Right ventricle myocardium inferior (tissue), 1 donor: ENCODE data around the gene PLEKHA1. TPM values are rescaled to one million over a fixed set of nuclear protein-coding genes. Genes with fewer than 3 reads are reported as not detected.

Experiments
- ATAC-seq: fragments of 200-7000 bp; cut with Tn5 transposase; one replicate; pipeline ENCODE4 v1.9.1; 2020; ENCODE audit warnings: mild to moderate bottlenecking, moderate library complexity
- DNase-seq: peaks from one replicate; pipeline ENCODE4 v3.0.0; 2021; ENCODE audit errors: missing footprints
- intact Hi-C: fragments of 100-400 bp; cut with DNase I; formaldehyde crosslinking; loops from one replicate; pipeline ENCODE4 v1.11.0; 2022
- total RNA-seq: library from RNA; stranded (reverse); fragmentation: NEBNext Ultra II Directional; extraction: Animal tissue kit (Norgen Biotek cat#: 25700); gene quantifications from one replicate; pipeline ENCODE4 v1.2.1, GENCODE V29; 2021
- donor health status: DM: no; HTN: yes; CAD: no; lungs with severe emphysema.

PLEKHA1 gene
- total RNA-seq, 1 donor from 2014 or later: 68.0 TPM

DNA sequence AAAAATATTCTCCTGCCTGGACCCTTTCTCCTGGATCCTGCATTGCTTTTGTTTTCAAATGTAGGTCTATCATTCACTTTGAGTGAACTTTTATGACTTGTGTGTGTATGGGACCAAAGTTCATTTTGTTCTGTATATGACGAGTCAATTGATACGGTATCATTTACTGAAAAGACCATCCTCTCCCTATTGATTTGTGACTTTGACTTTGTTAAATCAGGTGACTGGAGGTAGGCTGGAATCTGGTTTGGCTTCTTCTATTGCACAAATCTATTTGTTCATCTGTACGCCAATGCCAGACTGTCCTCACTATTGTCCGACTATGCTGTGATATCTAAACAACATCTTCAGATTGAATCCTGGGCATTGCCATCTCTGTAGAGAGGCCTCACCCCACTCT is 74.6 kb downstream of the PLEKHA1 start:
- intact Hi-C loops: no loop called here
- DNase-seq: no peak

DNA sequence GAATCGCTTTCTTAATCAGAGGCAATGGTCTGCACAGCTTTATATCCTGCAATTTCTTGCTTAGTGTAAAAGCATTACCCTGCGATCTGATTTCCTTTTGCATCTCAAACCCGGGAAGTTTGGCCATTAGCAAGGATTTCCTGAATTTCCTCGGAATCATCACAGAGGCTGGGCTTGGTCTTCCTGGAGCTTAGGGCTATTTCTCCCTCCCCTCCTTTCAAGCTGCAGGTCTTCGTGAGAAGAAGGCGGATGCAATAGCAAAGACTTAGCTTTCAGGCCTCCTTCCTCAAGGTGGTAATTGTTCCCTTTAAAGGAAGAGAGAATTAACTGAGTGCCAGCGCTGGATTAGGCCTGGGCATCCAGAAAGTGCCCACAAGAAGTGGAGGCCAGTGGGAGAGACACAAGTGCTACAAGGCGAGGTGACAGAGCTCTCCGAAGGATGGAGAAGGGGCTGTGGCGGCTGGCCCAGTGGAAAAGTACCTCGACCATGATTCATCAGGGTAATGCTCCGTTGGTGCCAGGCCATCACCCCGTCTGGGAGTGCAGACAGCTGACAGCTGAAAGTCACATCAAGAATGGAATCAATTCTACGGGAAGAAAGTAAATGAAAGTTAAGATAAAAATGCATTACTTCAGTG is 76.0 kb downstream of the PLEKHA1 start:
- DNase-seq: no peak
- intact Hi-C loops: no loop called here
- ATAC-seq: no peak

More for the DNA sequence above, 74.6 kb downstream of the PLEKHA1 start:
- ATAC-seq: no peak

GRCh38 chr10:122454071-122454470 is 79.6 kb downstream of the PLEKHA1 start:
- no peak for ATAC-seq
- intact Hi-C loops: no loop called here
- no peak for DNase-seq

DNA sequence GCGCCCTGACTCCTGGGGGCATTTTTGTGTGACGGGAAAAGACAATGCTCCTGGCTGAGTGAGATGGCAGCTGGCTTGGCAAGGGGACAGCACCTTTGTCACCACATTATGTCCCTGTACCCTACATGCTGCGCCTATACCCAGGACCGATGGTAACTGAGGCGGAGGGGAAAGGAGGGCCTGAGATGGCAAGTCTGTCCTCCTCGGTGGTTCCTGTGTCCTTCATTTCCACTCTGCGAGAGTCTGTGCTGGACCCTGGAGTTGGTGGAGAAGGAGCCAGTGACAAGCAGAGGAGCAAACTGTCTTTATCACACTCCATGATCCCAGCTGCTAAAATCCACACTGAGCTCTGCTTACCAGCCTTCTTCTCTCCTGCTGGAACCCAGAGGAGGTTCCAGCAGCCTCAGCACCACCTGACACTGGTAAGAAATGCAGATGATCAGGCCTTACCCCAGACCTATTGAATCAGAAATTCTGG is 80.1 kb downstream of the PLEKHA1 start, which contains the start of gene ARMS2:
ARMS2 (plus strand) TSS at position 51 of the 478 bp plus-strand sequence; CDS start at position 126, 75 bp downstream.
- ATAC-seq (no peak), DNase-seq (no peak)
- intact Hi-C loops: no loop called here

- no peak for DNase-seq
- ATAC-seq: no peak
- intact Hi-C loops: no loop called here
Observed at GRCh38 chr10:122455376-122456079, 81.0 kb downstream of the PLEKHA1 start.

DNA sequence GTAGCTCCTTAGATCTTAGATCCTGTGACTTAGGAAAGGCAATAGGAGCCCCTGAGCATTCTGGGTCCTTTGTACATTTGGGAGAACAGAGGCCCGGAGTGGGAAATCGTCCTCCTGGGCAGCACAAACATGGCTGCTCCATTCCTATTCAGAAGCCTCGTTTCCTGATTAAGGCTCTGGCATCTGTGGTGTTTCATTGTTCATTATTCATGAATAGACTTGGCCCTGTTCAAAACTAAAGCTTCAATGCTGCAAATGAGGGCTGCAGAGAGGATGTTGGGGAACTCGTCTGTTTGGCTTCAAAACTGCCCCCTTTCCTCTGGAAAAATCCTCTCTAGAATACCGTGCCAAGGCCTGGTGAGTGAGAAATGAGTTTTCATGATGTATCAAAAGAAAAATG is 83.4 kb downstream of the PLEKHA1 start:
- DNase-seq: no peak
- ATAC-seq: no peak
- intact Hi-C loops: no loop called here

DNA sequence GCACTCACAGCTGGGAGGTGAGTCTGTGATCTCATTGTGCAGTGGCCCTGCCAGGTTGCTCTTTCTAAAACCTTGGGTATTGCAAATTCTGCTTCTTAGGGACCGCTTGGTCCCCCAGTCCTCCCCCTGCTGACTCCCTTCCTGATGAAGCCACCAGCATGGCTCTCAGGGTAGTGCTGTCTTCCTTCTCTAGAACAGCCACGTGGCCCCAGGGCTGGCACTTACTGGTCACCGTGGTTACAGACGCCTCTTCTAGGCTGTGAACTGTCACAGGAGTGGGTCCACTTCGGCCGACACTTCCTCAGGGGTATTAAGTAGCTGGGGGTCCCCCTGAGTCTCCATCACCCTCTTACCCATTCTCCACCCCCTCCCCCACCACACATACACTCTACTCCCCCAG is 84.2 kb downstream of the PLEKHA1 start:
- ATAC-seq (no peak), DNase-seq (no peak)
- intact Hi-C loops: no loop called here

DNA sequence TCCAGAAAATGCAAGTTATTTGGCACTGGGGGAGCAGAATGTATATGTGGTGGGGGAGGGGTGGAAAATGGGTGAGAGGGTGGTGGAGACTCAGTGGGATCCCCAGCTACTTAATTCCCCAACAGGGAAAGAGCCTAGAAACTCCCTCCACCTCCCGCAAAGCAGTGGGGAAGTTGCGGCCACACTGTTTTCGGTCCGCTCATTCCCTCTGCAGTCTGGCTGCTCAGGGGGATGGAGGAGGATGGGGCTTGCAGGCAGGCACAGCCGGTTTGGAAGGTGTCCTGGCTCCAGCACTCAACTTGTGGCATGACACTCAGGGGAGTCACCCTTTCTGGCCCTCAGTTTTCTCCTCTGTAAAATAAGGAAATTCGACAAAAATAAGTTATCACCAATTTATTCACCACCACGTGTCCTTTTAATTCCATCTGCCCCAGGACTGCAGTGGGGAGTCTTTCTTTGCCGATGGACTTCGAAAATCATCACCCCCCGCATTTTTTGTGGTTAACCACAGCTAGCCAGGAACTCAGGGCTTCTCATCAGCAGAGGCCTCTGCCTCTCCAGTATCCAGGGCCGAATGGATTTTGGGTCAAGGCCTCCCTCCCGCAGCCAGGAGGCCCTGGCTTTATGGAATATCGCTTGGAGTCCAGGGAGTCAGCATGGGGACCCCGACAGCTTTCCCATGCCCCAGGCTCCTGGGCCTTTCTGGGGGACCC is 85.2 kb downstream of the PLEKHA1 start:
- intact Hi-C loops: loop anchor here (5.0 kb wide), 1 partner anchor 108 kb away; no protein-coding TSS in a partner anchor
- DNase-seq: peak; percentile 57
- no peak for ATAC-seq

GRCh38 chr10:122460891-122461293 is 86.4 kb downstream of the PLEKHA1 start:
- intact Hi-C loops: loop anchor here (5.0 kb wide), 1 partner anchor 106 kb away; no protein-coding TSS in a partner anchor
- DNase-seq: peak; percentile 69
- ATAC-seq: no peak

DNA sequence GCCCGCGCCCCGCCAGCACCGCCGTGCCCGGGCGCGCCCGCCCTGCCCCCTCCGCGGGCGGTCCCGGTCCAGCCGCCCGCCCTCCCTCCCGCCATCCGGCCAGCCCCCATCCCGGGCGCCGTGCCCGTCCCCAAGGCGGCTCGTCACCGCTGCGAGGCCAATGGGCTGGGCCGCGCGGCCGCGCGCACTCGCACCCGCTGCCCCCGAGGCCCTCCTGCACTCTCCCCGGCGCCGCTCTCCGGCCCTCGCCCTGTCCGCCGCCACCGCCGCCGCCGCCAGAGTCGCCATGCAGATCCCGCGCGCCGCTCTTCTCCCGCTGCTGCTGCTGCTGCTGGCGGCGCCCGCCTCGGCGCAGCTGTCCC is 86.8 kb downstream of the PLEKHA1 start, which contains the start of gene HTRA1:
HTRA1 (plus strand) TSS at position 187 of the 362 bp plus-strand sequence; CDS start at position 287, 100 bp downstream.
- intact Hi-C loops: loop anchor here (5.0 kb wide), 1 partner anchor 106 kb away; no protein-coding TSS in a partner anchor
- ATAC-seq (peak; percentile 83), DNase-seq (peak; percentile 91)

DNA sequence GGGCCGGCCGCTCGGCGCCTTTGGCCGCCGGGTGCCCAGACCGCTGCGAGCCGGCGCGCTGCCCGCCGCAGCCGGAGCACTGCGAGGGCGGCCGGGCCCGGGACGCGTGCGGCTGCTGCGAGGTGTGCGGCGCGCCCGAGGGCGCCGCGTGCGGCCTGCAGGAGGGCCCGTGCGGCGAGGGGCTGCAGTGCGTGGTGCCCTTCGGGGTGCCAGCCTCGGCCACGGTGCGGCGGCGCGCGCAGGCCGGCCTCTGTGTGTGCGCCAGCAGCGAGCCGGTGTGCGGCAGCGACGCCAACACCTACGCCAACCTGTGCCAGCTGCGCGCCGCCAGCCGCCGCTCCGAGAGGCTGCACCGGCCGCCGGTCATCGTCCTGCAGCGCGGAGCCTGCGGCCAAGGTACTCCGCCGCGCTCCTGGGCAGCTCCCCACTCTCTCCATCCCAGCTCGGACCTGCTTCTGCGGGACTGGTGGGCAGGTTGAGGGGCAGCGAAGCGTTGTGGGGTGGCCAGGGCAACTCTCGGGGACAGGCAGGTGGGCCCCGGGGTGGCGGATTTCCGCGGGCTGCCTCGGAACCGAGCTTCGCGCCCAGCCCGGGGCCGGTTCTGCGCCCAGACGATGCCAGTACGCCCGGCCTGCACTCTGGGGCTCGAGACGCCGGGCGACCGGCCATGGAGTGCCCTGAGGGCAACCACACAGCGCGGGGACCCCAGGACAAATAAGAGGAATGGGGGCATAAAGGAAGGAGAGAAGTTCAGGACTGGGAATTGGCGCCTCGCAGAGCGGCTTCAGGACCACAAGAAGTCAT is 87.4 kb downstream of the PLEKHA1 start:
- peak; percentile 64 for DNase-seq
- intact Hi-C loops: loop anchor here (5.0 kb wide), 1 partner anchor 105 kb away; no protein-coding TSS in a partner anchor
- ATAC-seq: no peak

GRCh38 chr10:122462533-122463465 is 88.3 kb downstream of the PLEKHA1 start:
- intact Hi-C loops: loop anchor here (5.0 kb wide), 1 partner anchor 105 kb away; no protein-coding TSS in a partner anchor
- ATAC-seq (peak; percentile 50), DNase-seq (peak; percentile 78)

- DNase-seq (no peak), ATAC-seq (no peak)
- intact Hi-C loops: loop anchor here (2.0 to 5.0 kb wide), 2 partner anchors 41 to 104 kb away; no protein-coding TSS in a partner anchor
Observed at GRCh38 chr10:122463466-122464249, 89.2 kb downstream of the PLEKHA1 start.

- DNase-seq: no peak
- ATAC-seq: no peak
- intact Hi-C loops: loop anchor here (2.0 to 5.0 kb wide), 2 partner anchors 41 to 103 kb away; no protein-coding TSS in a partner anchor
Observed at GRCh38 chr10:122464250-122464510, 89.7 kb downstream of the PLEKHA1 start.

GRCh38 chr10:122464586-122464985 is 90.1 kb downstream of the PLEKHA1 start:
- ATAC-seq: no peak

GRCh38 chr10:122465401-122466040 is 91.0 kb downstream of the PLEKHA1 start:
- DNase-seq: no peak
- no peak for ATAC-seq
- intact Hi-C loops: loop anchor here (2.0 kb wide), 1 partner anchor 39 kb away; no protein-coding TSS in a partner anchor

More at GRCh38 chr10:122464586-122464985, 90.1 kb downstream of the PLEKHA1 start:
- DNase-seq: peak; percentile 73
- intact Hi-C loops: loop anchor here (2.0 to 5.0 kb wide), 2 partner anchors 40 to 103 kb away; no protein-coding TSS in a partner anchor
